ENCODE measurements around the gene BANP.
"Not testable (repeated sequence)": the region's sequence is repeated elsewhere in the genome, so short reads cannot be mapped to it uniquely, and the experiment has no call there.

The BANP gene

GRCh38 chr16:88091221-88091971 lies 140.2 kb downstream of the BANP start:
- DNase-seq: not testable (repeated sequence)

- DNase-seq: not testable (repeated sequence)
These were observed 140.7 kb downstream of the BANP start for GRCh38 chr16:88091972-88092302.

- not testable (repeated sequence) for DNase-seq
These were observed 141.7 kb downstream of the BANP start for GRCh38 chr16:88092791-88093555.

- not testable (repeated sequence) for DNase-seq
These were observed 142.5 kb downstream of the BANP start for GRCh38 chr16:88093556-88094252.

- DNase-seq: not testable (repeated sequence)
These were observed 143.0 kb downstream of the BANP start for GRCh38 chr16:88094253-88094575.

GRCh38 chr16:88094900-88095299 lies 143.7 kb downstream of the BANP start:
- DNase-seq: not testable (repeated sequence)

- not testable (repeated sequence) for DNase-seq
These were observed 145.4 kb downstream of the BANP start for GRCh38 chr16:88096659-88097058.

- not testable (repeated sequence) for DNase-seq
These were observed 147.7 kb downstream of the BANP start for GRCh38 chr16:88098731-88099562.

GRCh38 chr16:88099563-88099890 lies 148.3 kb downstream of the BANP start:
- DNase-seq: no peak

GRCh38 chr16:88099956-88100355 lies 148.7 kb downstream of the BANP start:
- DNase-seq: not testable (repeated sequence)

GRCh38 chr16:88100801-88101622 lies 149.8 kb downstream of the BANP start:
- not testable (repeated sequence) for DNase-seq

- DNase-seq: not testable (repeated sequence)
These were observed 150.4 kb downstream of the BANP start for GRCh38 chr16:88101623-88102105.

- no peak for DNase-seq
These were observed 151.4 kb downstream of the BANP start for GRCh38 chr16:88102597-88102996.

- DNase-seq: no peak
These were observed 151.8 kb downstream of the BANP start for GRCh38 chr16:88103011-88103410.

GRCh38 chr16:88103581-88104188 lies 152.5 kb downstream of the BANP start:
- DNase-seq: no peak

GRCh38 chr16:88104363-88104762 lies 153.1 kb downstream of the BANP start:
- DNase-seq: not testable (repeated sequence)

- DNase-seq: not testable (repeated sequence)
These were observed 154.4 kb downstream of the BANP start for GRCh38 chr16:88105574-88106140.

GRCh38 chr16:88106566-88106965 lies 155.3 kb downstream of the BANP start:
- not testable (repeated sequence) for DNase-seq

GRCh38 chr16:88108762-88109161 lies 157.5 kb downstream of the BANP start:
- DNase-seq: no peak

GRCh38 chr16:88109726-88110621 lies 158.7 kb downstream of the BANP start:
- not testable (repeated sequence) for DNase-seq

Data from activated CD4-positive, alpha-beta T cell treated with anti-CD3 and anti-CD28 coated beads, Interleukin-2, Interleukin-6, amounts not matched to agents 100 ng/mL and 50 ng/mL, durations not matched to agents 16 hours and 8 hours (primary cell).